Hematopoietic multipotent progenitor cell treated with erythropoietin and hydrocortisone succinate and interleukin-3 and kit ligand, for 15 days (in vitro differentiated cells): ENCODE measurements around the gene ZNF124.

ENCODE experiments used
- DNase-seq: peaks from one replicate; pipeline ENCODE4 v3.0.0-alpha.2; 2015; ENCODE audit warnings: low spot score

Gene ZNF124

GRCh38 chr1:247113094-247113497 is 58.7 kb downstream of the ZNF124 start:
- no peak for DNase-seq

- no peak for DNase-seq
Observed at GRCh38 chr1:247112479-247112781, 59.4 kb downstream of the ZNF124 start.

GRCh38 chr1:247111700-247112478 is 59.9 kb downstream of the ZNF124 start:
- DNase-seq = no peak

GRCh38 chr1:247111259-247111699 is 60.5 kb downstream of the ZNF124 start:
- DNase-seq = no peak

- no peak for DNase-seq
Observed at GRCh38 chr1:247110627-247111258, 61.1 kb downstream of the ZNF124 start.

GRCh38 chr1:247107694-247108093 is 64.1 kb downstream of the ZNF124 start:
- DNase-seq = no peak

- DNase-seq = no peak
Observed at GRCh38 chr1:247105966-247106365, 65.9 kb downstream of the ZNF124 start.
